CD14-positive monocyte (primary cell): Measurements from ENCODE around the gene SARS1. TPM values are rescaled to one million over a fixed set of nuclear protein-coding genes. Genes with fewer than 3 reads are reported as not detected.

ENCODE experiments used
- DNase-seq, 3 donors: peaks; one replicate each; pipeline ENCODE4 v3.0.0-alpha.2; 2011 to 2022
- H2AFZ ChIP-seq: 2 replicates; pipeline ENCODE4 v1.6.0; 2012; ENCODE audit warnings: mild to moderate bottlenecking, low read depth, low read length, inconsistent platforms; ENCODE audit not compliant: insufficient read depth, poor library complexity, severe bottlenecking
- H3K27ac ChIP-seq, 2 donors: 1 replicate in 1 of 2; 2 replicates in 1 of 2; pipeline ENCODE4 v1.5.1; 2012 to 2013; ENCODE audit warnings: low read length in 2 of 2, control low read depth in 1 of 2, inconsistent platforms in 1 of 2, low read depth in 1 of 2, mild to moderate bottlenecking in 1 of 2
- H3K27me3 ChIP-seq, 2 donors: one replicate each; pipeline versions ENCODE4 v1.6.0 to v1.6.1; 2011 to 2013; ENCODE audit warnings: low read length in 2 of 2; ENCODE audit not compliant: control insufficient read depth in 2 of 2, insufficient read depth in 2 of 2
- H3K36me3 ChIP-seq, 2 donors: replicated peaks in 1 of 2; 1 replicate in 1 of 2; 2 replicates in 1 of 2; pipeline versions ENCODE4 v1.5.1 to v1.6.1; 2012 to 2013; ENCODE audit warnings: low read length in 2 of 2, control low read depth in 1 of 2, inconsistent platforms in 1 of 2, mild to moderate bottlenecking in 1 of 2; ENCODE audit not compliant: insufficient read depth in 2 of 2, control insufficient read depth in 1 of 2
- H3K4me1 ChIP-seq, 2 donors: 1 replicate in 1 of 2; 2 replicates in 1 of 2; pipeline versions ENCODE4 v1.5.1 to v1.6.1; 2012 to 2013; ENCODE audit warnings: low read length in 2 of 2, control low read depth in 1 of 2, inconsistent platforms in 1 of 2, mild to moderate bottlenecking in 1 of 2, moderate library complexity in 1 of 2; ENCODE audit not compliant: insufficient read depth in 2 of 2, control insufficient read depth in 1 of 2
- H3K4me2 ChIP-seq: replicated peaks from 2 replicates; pipeline ENCODE3; 2012; ENCODE audit warnings: low read length, moderate library complexity, mild to moderate bottlenecking; ENCODE audit not compliant: poor library complexity, severe bottlenecking; ENCODE audit errors: extremely low read depth
- H3K4me3 ChIP-seq, 3 experiments: fragments of 200-600 bp in 1 of 3; sonication (generic) in 1 of 3; replicated peaks in 1 of 3; 1 replicate in 2 of 3; 2 replicates in 1 of 3; pipeline ENCODE4 v1.5.1; 2011 to 2013; ENCODE audit warnings: low read length in 3 of 3, mild to moderate bottlenecking in 3 of 3, control low read depth in 2 of 3, low read depth in 2 of 3, inconsistent platforms in 1 of 3, moderate library complexity in 1 of 3
- H3K79me2 ChIP-seq: 2 replicates; pipeline ENCODE4 v1.6.0; 2012; ENCODE audit warnings: mild to moderate bottlenecking, control low read depth, inconsistent platforms, low read length, moderate library complexity; ENCODE audit not compliant: insufficient read depth
- H3K9ac ChIP-seq: 2 replicates; pipeline ENCODE4 v1.6.0; 2017; ENCODE audit warnings: low read length, mild to moderate bottlenecking; ENCODE audit not compliant: insufficient read depth, poor library complexity, severe bottlenecking
- H3K9me3 ChIP-seq, 2 donors: replicated peaks in 1 of 2; 1 replicate in 1 of 2; 2 replicates in 1 of 2; pipeline versions ENCODE4 v1.5.1 to v1.6.1; 2012 to 2013; ENCODE audit warnings: low read length in 2 of 2, control low read depth in 1 of 2; ENCODE audit not compliant: control insufficient read depth in 1 of 2, insufficient read depth in 1 of 2
- H4K20me1 ChIP-seq: 2 replicates; pipeline ENCODE4 v1.6.0; 2012; ENCODE audit warnings: mild to moderate bottlenecking, low read length, control low read depth, moderate library complexity; ENCODE audit not compliant: insufficient read depth
- H3K27ac Mint-ChIP-seq, 7 donors: one replicate each; pipeline ENCODE4 v1.8.0; 2020; ENCODE audit warnings: mild to moderate bottlenecking in 7 of 7, mixed read lengths in 7 of 7, moderate library complexity in 6 of 7, inconsistent platforms in 2 of 7
- H3K27me3 Mint-ChIP-seq, 3 donors: one replicate each; pipeline ENCODE4 v1.8.0; 2021 to 2022; ENCODE audit warnings: low read depth in 3 of 3, mild to moderate bottlenecking in 3 of 3, mixed read lengths in 3 of 3, moderate library complexity in 3 of 3, inconsistent platforms in 1 of 3
- H3K36me3 Mint-ChIP-seq, 2 donors: one replicate each; pipeline ENCODE4 v1.8.0; 2020; ENCODE audit warnings: mixed read lengths in 2 of 2, inconsistent platforms in 1 of 2, mild to moderate bottlenecking in 1 of 2
- H3K4me1 Mint-ChIP-seq: one replicate; pipeline ENCODE4 v1.8.0; 2020; ENCODE audit warnings: mild to moderate bottlenecking, mixed read lengths
- H3K4me3 Mint-ChIP-seq, 2 donors: one replicate each; pipeline ENCODE4 v1.8.0; 2020; ENCODE audit warnings: mild to moderate bottlenecking in 2 of 2, mixed read lengths in 2 of 2, moderate library complexity in 1 of 2
- H3K9me3 Mint-ChIP-seq, 7 donors: one replicate each; pipeline ENCODE4 v1.8.0; 2020 to 2022; ENCODE audit warnings: mixed read lengths in 7 of 7, mild to moderate bottlenecking in 6 of 7, moderate library complexity in 6 of 7, inconsistent platforms in 2 of 7
- WGBS: methylation state at CpG from one replicate; pipeline ENCODE4 v1.1.5; 2013; ENCODE audit warnings: missing lambda C conversion rate; ENCODE audit not compliant: insufficient coverage; 5-methylcytosine and 5-hydroxymethylcytosine counted together
- intact Hi-C, 2 donors: fragments of 100-400 bp; cut with micrococcal nuclease; formaldehyde crosslinking; loops; one replicate each; pipeline versions ENCODE4 v1.15.0 to v1.15.1; 2023
- polyA plus RNA-seq, 3 donors: library from polyadenylated mRNA; depleted of rRNA in 1 of 3; unstranded in 2 of 3; stranded (reverse) in 1 of 3; fragments of 300-500 nt in 2 of 3; fragments of >200 nt in 1 of 3; fragmentation: Illumina TruSeq in 2 of 3; gene quantifications; 1 replicate in 2 of 3; 2 replicates in 1 of 3; pipeline ENCODE4 v1.2.3, GENCODE V29; 2012 to 2021
- TF ChIP-seq, protein P1 (sequence below): fragments of 200-600 bp; IDR thresholded peaks from one replicate; pipeline ENCODE4 v1.8.0; 2022; ENCODE audit warnings: antibody characterized with exemption, mild to moderate bottlenecking

The SARS1 gene
- polyA plus RNA-seq, 3 donors = 70.1 to 107 (median 99.1) TPM

- Mint-ChIP-seq H3K4me3 (no peak overlapping the region), H3K27me3 (peaks cover 0 to 11% (median 7%) of the 10 kb centered on the region in 3 donors), H3K9me3 (no peaks in the 10 kb centered on the region), H3K36me3 (no peaks in the 10 kb centered on the region), H3K4me1 (peaks cover 17% of the 10 kb centered on the region), H3K27ac (no peak overlapping the region)
- Histone ChIP-seq H2AFZ (no peak overlapping the region), H3K27me3 (no peaks in the 10 kb centered on the region), H3K9me3 (no peaks in the 10 kb centered on the region), H3K4me2 (no peak overlapping the region), H3K4me1 (peaks cover 0 to 4% of the 10 kb centered on the region in 2 donors), H3K9ac (no peak overlapping the region), H3K4me3 (no peak overlapping the region), H3K79me2 (peaks cover 2% of the 10 kb centered on the region), H3K27ac (no peak overlapping the region), H4K20me1 (peaks cover 2% of the 10 kb centered on the region), H3K36me3 (no peaks in the 10 kb centered on the region)
- WGBS = no CpG with 5 or more reads among the region's 9 CpGs
- TF ChIP-seq, protein P1, sequence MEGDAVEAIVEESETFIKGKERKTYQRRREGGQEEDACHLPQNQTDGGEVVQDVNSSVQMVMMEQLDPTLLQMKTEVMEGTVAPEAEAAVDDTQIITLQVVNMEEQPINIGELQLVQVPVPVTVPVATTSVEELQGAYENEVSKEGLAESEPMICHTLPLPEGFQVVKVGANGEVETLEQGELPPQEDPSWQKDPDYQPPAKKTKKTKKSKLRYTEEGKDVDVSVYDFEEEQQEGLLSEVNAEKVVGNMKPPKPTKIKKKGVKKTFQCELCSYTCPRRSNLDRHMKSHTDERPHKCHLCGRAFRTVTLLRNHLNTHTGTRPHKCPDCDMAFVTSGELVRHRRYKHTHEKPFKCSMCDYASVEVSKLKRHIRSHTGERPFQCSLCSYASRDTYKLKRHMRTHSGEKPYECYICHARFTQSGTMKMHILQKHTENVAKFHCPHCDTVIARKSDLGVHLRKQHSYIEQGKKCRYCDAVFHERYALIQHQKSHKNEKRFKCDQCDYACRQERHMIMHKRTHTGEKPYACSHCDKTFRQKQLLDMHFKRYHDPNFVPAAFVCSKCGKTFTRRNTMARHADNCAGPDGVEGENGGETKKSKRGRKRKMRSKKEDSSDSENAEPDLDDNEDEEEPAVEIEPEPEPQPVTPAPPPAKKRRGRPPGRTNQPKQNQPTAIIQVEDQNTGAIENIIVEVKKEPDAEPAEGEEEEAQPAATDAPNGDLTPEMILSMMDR = no peak
- no peak for DNase-seq
- intact Hi-C loops = no loop called here
These were observed 4.8 kb upstream of the SARS1 start for GRCh38 chr1:109208836-109209463.

DNA sequence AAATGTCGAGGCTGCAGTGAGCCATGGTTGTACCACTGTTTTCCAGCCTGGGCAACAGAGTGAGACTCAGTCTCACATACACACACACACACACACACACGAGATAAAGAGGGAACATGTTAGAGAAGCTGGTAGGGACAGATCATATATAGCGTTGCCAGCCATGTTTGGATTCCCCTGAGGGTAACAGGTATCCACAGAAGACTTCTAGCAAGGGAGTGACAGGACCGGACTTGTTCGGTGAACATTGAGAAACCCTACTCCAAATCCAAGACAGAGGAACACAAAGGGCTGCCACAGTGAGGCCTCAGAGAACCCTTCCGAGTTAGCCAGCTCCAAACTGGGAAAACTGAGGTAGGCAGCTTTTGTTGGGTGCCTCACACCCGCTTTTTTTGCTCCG is 3.7 kb upstream of the SARS1 start:
- H3K36me3 ChIP-seq = no peaks in the 10 kb centered on the region
- peaks cover 13% of the 10 kb centered on the region for H4K20me1 ChIP-seq
- H2AFZ ChIP-seq = no peak overlapping the region
- H3K27me3 ChIP-seq = no peaks in the 10 kb centered on the region
- no peak overlapping the region for H3K27ac ChIP-seq
- peaks cover 13% of the 10 kb centered on the region for H3K79me2 ChIP-seq
- Mint-ChIP-seq H3K9me3 (no peaks in the 10 kb centered on the region), H3K4me3 (peak overlapping the region in 1 of 2 donors; percentile 57), H3K27me3 (peaks cover 2 to 11% (median 7%) of the 10 kb centered on the region in 3 donors), H3K4me1 (peaks cover 20% of the 10 kb centered on the region), H3K36me3 (no peaks in the 10 kb centered on the region), H3K27ac (no peak overlapping the region)
- no peak overlapping the region for H3K4me3 ChIP-seq
- 93% methylated on average over 4 of the region's 8 CpGs for WGBS
- intact Hi-C loops = no loop called here
- no peaks in the 10 kb centered on the region for H3K9me3 ChIP-seq
- no peak overlapping the region for H3K9ac ChIP-seq
- TF ChIP-seq, protein P1 = no peak
- H3K4me2 ChIP-seq = no peak overlapping the region
- H3K4me1 ChIP-seq = peaks cover 9 to 10% of the 10 kb centered on the region in 2 donors
- no peak for DNase-seq
